OCI-LY7 (cell line): Measurements from ENCODE around the gene G2E3. TPM values are rescaled to one million over a fixed set of nuclear protein-coding genes. Genes with fewer than 3 reads are reported as not detected.

Experiments used
- BruUV-seq: library from RNA; stranded (reverse); fragments of 400-500 nt; replicated peaks from 2 replicates; lab custom pipeline; 2021; lab: Mats Ljungman, UMichigan
- CTCF ChIA-PET: fragments of 300-600 bp; sonication (Branson Sonifier 250); formaldehyde crosslinking; loops from one replicate; lab custom pipeline; 2022; ENCODE audit warnings: antibody characterized with exemption; ENCODE audit not compliant: unreplicated experiment; lab: Charles Lee
- POLR2A ChIA-PET: fragments of 300-600 bp; sonication (Branson Sonifier 250); formaldehyde crosslinking; loops from one replicate; lab custom pipeline; 2022; ENCODE audit warnings: antibody characterized with exemption; lab: Charles Lee
- DNase-seq: peaks from one replicate; pipeline ENCODE4 v3.0.0-alpha.2; 2015; ENCODE audit warnings: low spot score
- H2AFZ ChIP-seq: fragments of 200-600 bp; sonication (generic), shearing (Covaris generic); 2 replicates; pipeline ENCODE4 v1.6.1; 2014; ENCODE audit warnings: mild to moderate bottlenecking, antibody characterized with exemption, low read length, moderate library complexity
- H3K27ac ChIP-seq: fragments of 200-600 bp; sonication (generic); 2 replicates; pipeline ENCODE4 v1.5.1; 2014; ENCODE audit warnings: mixed run types, low read depth, mild to moderate bottlenecking, moderate library complexity, low read length, inconsistent platforms; ENCODE audit not compliant: poor library complexity, severe bottlenecking
- H3K36me3 ChIP-seq: fragments of 200-600 bp; sonication (generic); 2 replicates; pipeline ENCODE4 v1.6.1; 2014; ENCODE audit warnings: mild to moderate bottlenecking, antibody characterized with exemption, low read length, moderate library complexity, mixed read lengths; ENCODE audit not compliant: insufficient read depth
- H3K4me1 ChIP-seq: fragments of 200-600 bp; sonication (generic); 2 replicates; pipeline ENCODE4 v1.5.1; 2014; ENCODE audit warnings: mild to moderate bottlenecking, low read length; ENCODE audit not compliant: insufficient read depth, poor library complexity, severe bottlenecking
- H3K4me2 ChIP-seq: fragments of 200-600 bp; sonication (generic); 2 replicates; pipeline ENCODE4 v1.6.1; 2014; ENCODE audit warnings: mild to moderate bottlenecking, low read length
- H3K4me3 ChIP-seq: fragments of 200-600 bp; sonication (generic); 2 replicates; pipeline ENCODE4 v1.5.1; 2014; ENCODE audit warnings: mild to moderate bottlenecking, low read depth, low read length; ENCODE audit not compliant: poor library complexity, severe bottlenecking
- H3K79me2 ChIP-seq: fragments of 200-600 bp; sonication (generic); 2 replicates; pipeline ENCODE4 v1.6.1; 2016; ENCODE audit warnings: low read depth, mild to moderate bottlenecking, low read length, moderate library complexity, mixed read lengths; ENCODE audit not compliant: insufficient read depth
- H3K9me2 ChIP-seq: fragments of 200-600 bp; sonication (generic); 2 replicates; pipeline ENCODE4 v1.6.1; 2016; ENCODE audit warnings: mild to moderate bottlenecking, low read length, mixed read lengths; ENCODE audit not compliant: insufficient read depth
- H3K9me3 ChIP-seq: fragments of 200-600 bp; sonication (generic); 2 replicates; pipeline ENCODE4 v1.6.1; 2014; ENCODE audit warnings: mild to moderate bottlenecking, mixed run types, low read length, mixed read lengths
- H4K20me1 ChIP-seq: fragments of 200-600 bp; sonication (generic); 2 replicates; pipeline ENCODE4 v1.6.1; 2014; ENCODE audit warnings: mild to moderate bottlenecking, antibody characterized with exemption, low read length, moderate library complexity, mixed read lengths; ENCODE audit not compliant: insufficient read depth
- CTCF ChIP-seq: fragments of 200-600 bp; sonication (generic); conservative IDR thresholded peaks from 2 replicates; pipeline ENCODE4 v1.5.1; 2014; ENCODE audit warnings: mild to moderate bottlenecking, antibody characterized with exemption, low read length, moderate library complexity, mixed read lengths
- EZH2phosphoT487 ChIP-seq: fragments of 200-600 bp; sonication (generic); IDR thresholded peaks from 2 replicates; pipeline ENCODE4 v1.6.1; 2018; ENCODE audit warnings: low read depth, borderline replicate concordance, mild to moderate bottlenecking, mixed run types, antibody characterized with exemption, low read length, moderate library complexity, mixed read lengths
- intact Hi-C: fragments of 100-400 bp; cut with micrococcal nuclease; formaldehyde crosslinking; loops from one replicate; pipeline ENCODE4 v1.10.0; 2022; ENCODE audit not compliant: unreplicated experiment
- total RNA-seq, 2 experiments: library from RNA; depleted of rRNA in 1 of 2; stranded (reverse); fragments of >200 nt in 1 of 2; shearing (Covaris generic) in 1 of 2; gene quantifications; 2 replicates each; pipeline ENCODE4 v1.2.3, GENCODE V29; 2014 to 2022

Gene G2E3
- total RNA-seq, 2 experiments from 2014 or later: 22.3 to 43.9 TPM

GRCh38 chr14:30580616-30581282, 21.8 kb downstream of the G2E3 start:
- BruUV-seq: no TSS peak
- CTCF ChIA-PET: interaction anchor here (0.6 kb wide), 1 partner anchor 975 kb away, joined by 3 read pairs; no protein-coding TSS in a partner anchor
- intact Hi-C loops: no loop called here

GRCh38 chr14:30581283-30581625, 22.3 kb downstream of the G2E3 start:
- BruUV-seq: no TSS peak
- intact Hi-C loops: no loop called here
- no peak for DNase-seq
- H3K36me3 ChIP-seq: peaks cover 83% of the 10 kb centered on the region
- H3K4me3 ChIP-seq: no peak overlapping the region
- no peak for TF ChIP-seq EZH2phosphoT487
- H3K79me2 ChIP-seq: peaks cover 100% of the 10 kb centered on the region
- peaks cover 8% of the 10 kb centered on the region; the same call in 1 of the 2 replicates for H4K20me1 ChIP-seq
- H2AFZ ChIP-seq: no peak overlapping the region
- H3K4me2 ChIP-seq: no peak overlapping the region
- ChIA-PET POLR2A (no interaction called here), CTCF (interaction anchor here (0.6 kb wide), 1 partner anchor 974 kb away, joined by 3 read pairs; no protein-coding TSS in a partner anchor)
- peaks cover 13% of the 10 kb centered on the region; the same call in 1 of the 2 replicates for H3K9me3 ChIP-seq
- no peaks in the 10 kb centered on the region for H3K4me1 ChIP-seq
- H3K27ac ChIP-seq: no peak overlapping the region
- no peaks in the 10 kb centered on the region for H3K9me2 ChIP-seq

More at GRCh38 chr14:30580616-30581282, 21.8 kb downstream of the G2E3 start:
- Histone ChIP-seq H3K4me3 (no peak overlapping the region), H3K4me1 (no peaks in the 10 kb centered on the region), H4K20me1 (peaks cover 8% of the 10 kb centered on the region; the same call in 1 of the 2 replicates), H3K9me3 (peaks cover 13% of the 10 kb centered on the region; the same call in 1 of the 2 replicates), H3K36me3 (peaks cover 82% of the 10 kb centered on the region), H3K79me2 (peaks cover 100% of the 10 kb centered on the region), H3K9me2 (no peaks in the 10 kb centered on the region), H3K27ac (no peak overlapping the region), H3K4me2 (no peak overlapping the region), H2AFZ (no peak overlapping the region)
- DNase-seq: no peak
- TF ChIP-seq CTCF: no peak
- no peak for TF ChIP-seq EZH2phosphoT487
- POLR2A ChIA-PET: no interaction called here

- H3K36me3 ChIP-seq: peaks cover 90% of the 10 kb centered on the region
- peaks cover 8% of the 10 kb centered on the region; the same call in 1 of the 2 replicates for H4K20me1 ChIP-seq
- no peak overlapping the region for H3K4me2 ChIP-seq
- no peak overlapping the region for H2AFZ ChIP-seq
- no peak for TF ChIP-seq CTCF
- peaks cover 13% of the 10 kb centered on the region; the same call in 1 of the 2 replicates for H3K9me3 ChIP-seq
- no peak overlapping the region for H3K27ac ChIP-seq
- ChIA-PET CTCF (no interaction called here), POLR2A (interaction anchor here (0.5 to 2.1 kb wide), 6 partner anchors 10 to 1029 kb away, joined by 3 to 7 read pairs (median 4); no protein-coding TSS in a partner anchor)
- TSS peak; percentile 8 for BruUV-seq
- intact Hi-C loops: no loop called here
- no peak overlapping the region for H3K4me3 ChIP-seq
- no peaks in the 10 kb centered on the region for H3K9me2 ChIP-seq
- DNase-seq: no peak
- peaks cover 100% of the 10 kb centered on the region for H3K79me2 ChIP-seq
- H3K4me1 ChIP-seq: no peaks in the 10 kb centered on the region
Measured at GRCh38 chr14:30582376-30582775, 23.4 kb downstream of the G2E3 start.
